Renal pelvis (tissue), 12 donors: Measurements from ENCODE around the gene SP3. TPM values are rescaled to one million over a fixed set of nuclear protein-coding genes. Genes with fewer than 3 reads are reported as not detected.

Source experiments
- DNase-seq: peaks from one replicate; pipeline ENCODE4 v3.0.0-alpha.2; 2013
- long read RNA-seq, 16 experiments: transcript quantifications; one replicate each; lab custom pipeline, GENCODE V29; 2026
- polyA plus RNA-seq, 3 donors: library from polyadenylated mRNA; unstranded; fragments of 120-200 nt; gene quantifications; one replicate each; pipeline ENCODE4 v1.2.1, GENCODE V29; 2013; ENCODE audit not compliant: insufficient read length in 3 of 3

The SP3 gene
- polyA plus RNA-seq: 100 to 1,000 TPM; 104 to 107 (median 105) TPM
- long read RNA-seq, donor 1, full-length matches to known transcripts: 12 of 24 reads
- long read RNA-seq, donor 1, partial matches to known transcripts: 12 of 24 reads
- long read RNA-seq, donor 1, other reads (novel, unspliced or antisense): 0 of 24 reads
- long read RNA-seq, donor 2, full-length matches to known transcripts: 19 of 33 reads
- long read RNA-seq, donor 2, partial matches to known transcripts: 14 of 33 reads
- long read RNA-seq, donor 2, other reads (novel, unspliced or antisense): 0 of 33 reads
- long read RNA-seq, donor 3, full-length matches to known transcripts: 15 of 32 reads
- long read RNA-seq, donor 3, partial matches to known transcripts: 17 of 32 reads
- long read RNA-seq, donor 3, other reads (novel, unspliced or antisense): 0 of 32 reads
- long read RNA-seq, donor 4, full-length matches to known transcripts: 15 of 22 reads
- long read RNA-seq, donor 4, partial matches to known transcripts: 7 of 22 reads
- long read RNA-seq, donor 4, other reads (novel, unspliced or antisense): 0 of 22 reads
- long read RNA-seq, donor 5, full-length matches to known transcripts: 5 of 23 reads
- long read RNA-seq, donor 5, partial matches to known transcripts: 18 of 23 reads
- long read RNA-seq, donor 5, other reads (novel, unspliced or antisense): 0 of 23 reads
- long read RNA-seq, donor 6, full-length matches to known transcripts: 6 of 11 reads
- long read RNA-seq, donor 6, partial matches to known transcripts: 5 of 11 reads
- long read RNA-seq, donor 6, other reads (novel, unspliced or antisense): 0 of 11 reads
- long read RNA-seq, donor 7, full-length matches to known transcripts: 15 of 41 reads
- long read RNA-seq, donor 7, partial matches to known transcripts: 26 of 41 reads
- long read RNA-seq, donor 7, other reads (novel, unspliced or antisense): 0 of 41 reads
- long read RNA-seq, donor 8, full-length matches to known transcripts: 5 of 21 reads
- long read RNA-seq, donor 8, partial matches to known transcripts: 16 of 21 reads
- long read RNA-seq, donor 8, other reads (novel, unspliced or antisense): 0 of 21 reads
- long read RNA-seq, donor 9, full-length matches to known transcripts: 17 of 38 reads
- long read RNA-seq, donor 9, partial matches to known transcripts: 21 of 38 reads
- long read RNA-seq, donor 9, other reads (novel, unspliced or antisense): 0 of 38 reads
- long read RNA-seq, donor 10, full-length matches to known transcripts: 8 of 14 reads
- long read RNA-seq, donor 10, partial matches to known transcripts: 6 of 14 reads
- long read RNA-seq, donor 10, other reads (novel, unspliced or antisense): 0 of 14 reads
- long read RNA-seq, donor 11, full-length matches to known transcripts: 8 of 22 reads
- long read RNA-seq, donor 11, partial matches to known transcripts: 14 of 22 reads
- long read RNA-seq, donor 11, other reads (novel, unspliced or antisense): 0 of 22 reads
- long read RNA-seq, donor 12, full-length matches to known transcripts: 13 of 23 reads
- long read RNA-seq, donor 12, partial matches to known transcripts: 10 of 23 reads
- long read RNA-seq, donor 12, other reads (novel, unspliced or antisense): 0 of 23 reads
- long read RNA-seq, donor 13, full-length matches to known transcripts: 6 of 14 reads
- long read RNA-seq, donor 13, partial matches to known transcripts: 8 of 14 reads
- long read RNA-seq, donor 13, other reads (novel, unspliced or antisense): 0 of 14 reads
- long read RNA-seq, donor 14: 0 reads
- long read RNA-seq, donor 15, full-length matches to known transcripts: 9 of 14 reads
- long read RNA-seq, donor 15, partial matches to known transcripts: 5 of 14 reads
- long read RNA-seq, donor 15, other reads (novel, unspliced or antisense): 0 of 14 reads
- long read RNA-seq, donor 16, full-length matches to known transcripts: 14 of 36 reads
- long read RNA-seq, donor 16, partial matches to known transcripts: 22 of 36 reads
- long read RNA-seq, donor 16, other reads (novel, unspliced or antisense): 0 of 36 reads

GRCh38 chr2:173965372-173966025, at the start of gene SP3:
SP3 (minus strand) TSS chr2:173965373; CDS start chr2:173965171, 202 bp downstream.
- peak; percentile 98 for DNase-seq

- no peak for DNase-seq
Observed at GRCh38 chr2:174014699-174015070, 49.5 kb upstream of the SP3 start.

GRCh38 chr2:174014011-174014698, 49.0 kb upstream of the SP3 start:
- DNase-seq: no peak

DNA sequence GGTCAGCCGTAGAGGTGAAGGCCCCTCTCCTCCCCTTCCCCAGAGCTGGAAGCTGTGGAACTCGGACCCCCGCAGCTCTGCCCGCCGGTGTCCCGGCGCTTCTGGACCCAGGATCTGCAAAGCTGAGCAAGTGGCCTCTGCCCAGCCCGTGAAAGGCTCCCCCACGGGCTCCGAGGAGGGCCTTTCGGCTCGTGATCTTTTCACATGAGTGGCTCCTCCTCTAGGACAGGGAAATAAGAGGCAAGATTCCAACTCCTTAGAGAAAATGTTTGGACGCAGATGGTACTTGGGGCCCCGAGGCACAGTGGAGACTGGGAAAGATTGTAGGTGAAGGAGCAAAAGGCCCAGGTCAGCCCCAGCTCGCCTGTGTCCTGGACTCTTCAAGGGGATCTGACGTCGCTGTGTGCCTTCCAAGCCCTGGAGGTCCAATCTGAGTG, 48.2 kb upstream of the SP3 start:
- DNase-seq: no peak

DNA sequence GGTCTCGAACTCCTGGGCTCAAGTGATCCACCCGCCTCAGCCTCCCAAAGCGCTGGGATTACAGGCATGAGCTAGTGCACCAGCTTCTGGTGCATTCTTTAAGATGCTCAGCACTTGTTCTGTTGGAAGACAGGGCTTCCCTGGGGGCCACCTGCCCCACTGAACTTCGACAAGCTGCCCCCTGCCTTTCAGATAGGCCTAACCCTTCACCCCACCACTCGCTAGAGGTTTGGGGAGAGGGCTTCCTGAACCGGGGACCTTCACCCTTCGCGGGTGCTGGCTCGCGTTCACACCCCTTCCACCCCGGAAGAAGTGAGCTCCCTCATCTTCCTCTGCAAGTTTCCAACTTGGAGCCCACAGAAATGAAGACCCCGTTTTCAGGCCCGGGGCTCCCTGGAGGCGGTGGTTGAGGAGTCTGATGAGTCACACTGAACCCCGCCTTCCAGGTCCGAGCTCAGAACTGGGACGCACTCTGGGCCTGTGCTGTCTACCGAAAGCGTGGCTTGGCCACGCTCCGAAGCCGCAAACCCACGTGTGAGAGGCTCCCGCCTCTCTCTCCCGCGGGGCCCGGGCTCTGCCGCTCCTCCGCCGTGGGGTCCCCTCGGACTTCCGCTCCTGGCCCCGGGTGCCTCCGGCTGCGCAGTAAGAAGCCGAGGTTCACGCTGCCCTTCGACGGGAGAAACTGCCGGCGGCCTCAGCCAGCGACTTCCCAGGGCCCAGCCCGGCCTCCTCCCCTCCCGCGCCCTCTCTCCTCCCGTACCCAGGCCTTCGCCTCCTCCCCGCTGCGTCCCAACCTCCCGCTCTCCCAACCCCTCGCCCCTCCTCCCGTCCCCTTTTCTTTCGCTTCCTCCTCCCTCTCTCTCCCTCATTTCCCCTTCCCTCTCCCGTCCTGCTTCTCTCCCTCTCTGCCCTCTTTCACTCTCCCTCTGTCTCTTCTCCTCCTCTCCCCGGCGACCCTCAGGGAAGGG, 47.5 kb upstream of the SP3 start:
- DNase-seq: no peak

DNA sequence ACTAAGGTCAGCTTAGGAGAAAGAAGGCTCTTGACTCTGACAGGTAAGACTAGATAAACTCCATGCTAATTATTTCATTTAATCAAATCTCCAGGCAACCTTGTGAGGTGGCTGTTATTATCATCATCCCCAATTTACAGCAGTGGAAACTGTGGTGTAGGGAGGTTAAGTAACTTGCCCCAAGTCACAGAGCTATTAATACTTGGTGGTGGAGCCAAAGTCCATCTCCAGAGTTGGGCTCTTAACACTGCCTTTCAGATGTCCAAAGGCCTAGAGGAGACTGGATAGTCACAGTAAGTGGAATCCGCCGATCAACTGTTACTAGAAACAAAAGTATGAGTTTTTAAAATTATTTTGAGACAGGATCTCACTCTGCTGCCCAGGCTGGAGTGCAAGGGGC, 46.6 kb upstream of the SP3 start:
- DNase-seq: no peak

GRCh38 chr2:174011173-174011572, 46.0 kb upstream of the SP3 start:
- no peak for DNase-seq

- DNase-seq: no peak
Observed at GRCh38 chr2:174009488-174010223, 44.5 kb upstream of the SP3 start.

- no peak for DNase-seq
Observed at GRCh38 chr2:174008720-174009119, 43.5 kb upstream of the SP3 start.

GRCh38 chr2:174007010-174007409, 41.8 kb upstream of the SP3 start:
- DNase-seq: no peak

DNA sequence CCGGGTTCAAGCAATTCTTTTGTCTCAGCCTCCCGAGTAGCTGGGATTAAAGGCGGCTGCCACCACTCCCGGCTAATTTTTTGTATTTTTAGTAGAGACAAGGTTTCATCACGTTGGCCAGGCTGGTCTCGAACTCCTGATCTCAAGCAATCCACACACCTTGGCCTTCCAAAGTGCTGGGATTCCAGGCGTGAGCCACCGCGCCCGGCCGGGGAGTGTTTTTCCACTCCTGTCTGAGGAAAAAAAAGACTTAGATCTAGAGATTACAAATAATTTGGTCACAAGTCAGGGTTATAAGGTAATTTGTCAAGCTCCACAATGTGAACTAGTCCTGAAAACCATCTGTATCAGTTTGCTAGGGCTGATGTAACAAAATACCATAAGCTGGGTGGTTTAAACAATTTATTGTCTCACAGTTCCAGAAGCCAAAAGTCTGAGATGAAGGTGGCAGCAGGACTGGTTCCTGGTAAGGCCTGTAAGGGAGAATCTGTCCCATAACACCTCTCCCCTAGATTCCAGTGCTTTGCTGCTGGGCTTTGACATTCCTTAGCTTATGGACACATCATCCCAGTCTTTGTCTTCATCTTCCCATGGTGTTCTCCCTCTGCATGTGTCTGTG, 40.7 kb upstream of the SP3 start:
- no peak for DNase-seq

- no peak for DNase-seq
Observed at GRCh38 chr2:174004905-174005605, 39.9 kb upstream of the SP3 start.

- no peak for DNase-seq
Observed at GRCh38 chr2:174003720-174004695, 38.8 kb upstream of the SP3 start.

- no peak for DNase-seq
Observed at GRCh38 chr2:174002679-174003078, 37.5 kb upstream of the SP3 start.

DNA sequence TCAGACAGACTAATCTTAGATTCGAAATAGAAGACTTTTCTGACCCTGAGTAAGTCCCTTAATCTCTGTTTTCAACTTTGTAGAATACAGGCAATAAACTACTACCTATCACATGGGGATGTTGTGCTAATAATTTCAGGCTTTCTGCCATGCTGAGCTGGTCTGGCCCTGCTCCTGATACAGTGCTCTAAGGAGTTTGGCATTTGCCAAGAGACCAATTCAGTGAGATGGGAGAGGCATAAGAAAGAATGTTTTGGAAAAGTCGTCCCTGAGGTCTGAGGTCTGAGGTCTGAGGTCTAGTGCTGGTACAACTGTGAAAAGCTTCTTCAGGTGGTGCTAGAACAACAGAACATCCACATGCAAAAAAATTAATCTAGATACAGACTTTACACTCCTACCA, 35.9 kb upstream of the SP3 start:
- DNase-seq: no peak
